IPS DF 4.7 (cell line): ENCODE data around the gene WDR49.
"Not testable (repeated sequence)": the region's sequence is repeated elsewhere in the genome, so short reads cannot be mapped to it uniquely, and the experiment has no call there.

Experiments
- DNase-seq: peaks from one replicate; pipeline ENCODE4 v3.0.0-alpha.2; 2013; ENCODE audit warnings: low spot score; ENCODE audit errors: extremely low read depth

Gene WDR49

GRCh38 chr3:167615030-167615429, 38.7 kb downstream of the WDR49 start:
- DNase-seq, result no peak

- DNase-seq, result not testable (repeated sequence)
Measured at GRCh38 chr3:167614196-167614595, 39.5 kb downstream of the WDR49 start.

GRCh38 chr3:167611718-167612117, 42.0 kb downstream of the WDR49 start:
- no peak for DNase-seq

- no peak for DNase-seq
Measured at GRCh38 chr3:167609156-167609555, 44.6 kb downstream of the WDR49 start.

GRCh38 chr3:167606836-167607235, 46.9 kb downstream of the WDR49 start:
- no peak for DNase-seq

GRCh38 chr3:167605871-167606270, 47.9 kb downstream of the WDR49 start:
- no peak for DNase-seq

- DNase-seq, result no peak
Measured at GRCh38 chr3:167602041-167602440, 51.7 kb downstream of the WDR49 start.

GRCh38 chr3:167587651-167588050, 66.1 kb downstream of the WDR49 start:
- no peak for DNase-seq

GRCh38 chr3:167575000-167575600, 78.6 kb downstream of the WDR49 start:
- DNase-seq, result peak; percentile 16

- no peak for DNase-seq
Measured at GRCh38 chr3:167572991-167573390, 80.8 kb downstream of the WDR49 start.

GRCh38 chr3:167568634-167569033, 85.1 kb downstream of the WDR49 start:
- DNase-seq, result no peak

GRCh38 chr3:167565489-167565888, 88.3 kb downstream of the WDR49 start:
- no peak for DNase-seq

GRCh38 chr3:167564612-167565011, 89.1 kb downstream of the WDR49 start:
- DNase-seq, result no peak

GRCh38 chr3:167559924-167560323, 93.8 kb downstream of the WDR49 start:
- DNase-seq, result no peak

GRCh38 chr3:167554898-167555297, 98.8 kb downstream of the WDR49 start:
- no peak for DNase-seq

GRCh38 chr3:167538081-167538480, 115.7 kb downstream of the WDR49 start:
- no peak for DNase-seq

GRCh38 chr3:167521006-167521355, 132.8 kb downstream of the WDR49 start:
- DNase-seq, result no peak

- no peak for DNase-seq
Measured at GRCh38 chr3:167520266-167521005, 133.3 kb downstream of the WDR49 start.

GRCh38 chr3:167507954-167508353, 145.8 kb downstream of the WDR49 start:
- DNase-seq, result no peak

- DNase-seq, result no peak
Measured at GRCh38 chr3:167502401-167502800, 151.3 kb downstream of the WDR49 start.

GRCh38 chr3:167501941-167502340, 151.8 kb downstream of the WDR49 start:
- no peak for DNase-seq

GRCh38 chr3:167497903-167498302, 155.8 kb downstream of the WDR49 start:
- no peak for DNase-seq

GRCh38 chr3:167493244-167493643, 160.5 kb downstream of the WDR49 start:
- peak; percentile 56 for DNase-seq
